SK-N-SH (cell line): Measurements from ENCODE around the gene SHKBP1. TPM values are rescaled to one million over a fixed set of nuclear protein-coding genes. Genes with fewer than 3 reads are reported as not detected.
A peak's percentile ranks its signal among the peaks of the same experiment; 100 is the strongest.

Experiments
- CTCF ChIA-PET: fragments of 300-600, 350-600 bp; formaldehyde crosslinking; extraction: SDS; loops from one replicate; lab custom pipeline; 2021; lab: Yijun Ruan, JAX
- POLR2A ChIA-PET: fragments of 350-600 bp; sonication (Branson Sonifier 250); formaldehyde crosslinking; extraction: SDS; loops from one replicate; lab custom pipeline; 2020; ENCODE audit warnings: antibody characterized with exemption, inconsistent platforms; lab: Yijun Ruan, JAX
- DNase-seq: peaks from one replicate; pipeline ENCODE4 v3.0.0; 2012
- H2AFZ ChIP-seq: fragments of 200-600 bp; sonication (generic); 2 replicates; pipeline ENCODE4 v1.8.1; 2016; ENCODE audit warnings: antibody characterized with exemption, mild to moderate bottlenecking, low read depth
- H3F3A ChIP-seq: fragments of 200-600 bp; sonication (generic); replicated peaks from 2 replicates; pipeline ENCODE3; 2016; ENCODE audit warnings: antibody characterized with exemption, mild to moderate bottlenecking; ENCODE audit not compliant: insufficient read depth
- H3K27ac ChIP-seq, 2 experiments: fragments of 200-500 bp in 1 of 2; fragments of 200-600 bp in 1 of 2; sonication (Bioruptor generic) in 1 of 2; sonication (generic), shearing (Covaris generic) in 1 of 2; 2 replicates each; pipeline versions ENCODE4 v1.5.1 to v1.6.1; 2014 to 2016; ENCODE audit warnings: low read depth in 2 of 2, inconsistent platforms in 1 of 2, low read length in 1 of 2, mild to moderate bottlenecking in 1 of 2, mixed read lengths in 1 of 2
- H3K27me3 ChIP-seq: fragments of 200-600 bp; sonication (generic), shearing (Covaris generic); 2 replicates; pipeline ENCODE4 v1.6.1; 2016; ENCODE audit warnings: mixed run types; ENCODE audit not compliant: insufficient read depth
- H3K36me3 ChIP-seq, 2 experiments: fragments of 200-500 bp in 1 of 2; fragments of 200-600 bp in 1 of 2; sonication (Bioruptor generic) in 1 of 2; sonication (generic) in 1 of 2; replicated peaks in 1 of 2; 2 replicates each; pipeline versions ENCODE3 to v1.5.1; 2014 to 2016; ENCODE audit warnings: low read length in 1 of 2, mild to moderate bottlenecking in 1 of 2; ENCODE audit not compliant: insufficient read depth in 2 of 2, control insufficient read depth in 1 of 2
- H3K4me1 ChIP-seq, 2 experiments: fragments of 200-500 bp in 1 of 2; fragments of 200-600 bp in 1 of 2; sonication (Bioruptor generic) in 1 of 2; sonication (generic), shearing (Covaris generic) in 1 of 2; 2 replicates each; pipeline versions ENCODE4 v1.5.1 to v1.6.1; 2014 to 2016; ENCODE audit warnings: low read depth in 1 of 2, low read length in 1 of 2, mixed run types in 1 of 2; ENCODE audit not compliant: insufficient read depth in 2 of 2, control insufficient read depth in 1 of 2
- H3K4me2 ChIP-seq: fragments of 200-600 bp; sonication (generic), shearing (Covaris generic); 2 replicates; pipeline ENCODE4 v1.6.1; 2017; ENCODE audit warnings: mixed run types
- H3K4me3 ChIP-seq, 2 experiments: fragments of 200-500 bp in 1 of 2; fragments of 200-600 bp in 1 of 2; sonication (Bioruptor generic) in 1 of 2; sonication (generic), shearing (Covaris generic) in 1 of 2; 2 replicates each; pipeline versions ENCODE4 v1.5.1 to v1.8.1; 2014 to 2016; ENCODE audit warnings: low read depth in 2 of 2, inconsistent platforms in 1 of 2, low read length in 1 of 2, mild to moderate bottlenecking in 1 of 2, mixed read lengths in 1 of 2, moderate library complexity in 1 of 2
- H3K79me2 ChIP-seq: fragments of 200-600 bp; sonication (generic); 2 replicates; pipeline ENCODE4 v1.8.1; 2017; ENCODE audit warnings: mild to moderate bottlenecking; ENCODE audit not compliant: insufficient read depth
- H3K9ac ChIP-seq: fragments of 200-600 bp; sonication (generic); 2 replicates; pipeline ENCODE4 v1.6.1; 2017; ENCODE audit warnings: mixed run types
- H3K9me2 ChIP-seq: fragments of 200-600 bp; sonication (generic); 2 replicates; pipeline ENCODE4 v1.6.1; 2017; ENCODE audit warnings: mixed run types
- H3K9me3 ChIP-seq: fragments of 200-600 bp; sonication (generic); 2 replicates; pipeline ENCODE4 v1.6.1; 2017; ENCODE audit warnings: mixed run types, mild to moderate bottlenecking, moderate library complexity
- H4K20me1 ChIP-seq: fragments of 200-600 bp; sonication (generic); 2 replicates; pipeline ENCODE4 v1.6.1; 2017; ENCODE audit warnings: mild to moderate bottlenecking, mixed run types; ENCODE audit not compliant: insufficient read depth
- CTCF ChIP-seq: fragments of 200-600 bp; sonication (generic); IDR thresholded peaks from 2 replicates; pipeline ENCODE4 v1.6.1; 2017; ENCODE audit warnings: antibody characterized with exemption, mild to moderate bottlenecking, moderate library complexity
- FOSL2 ChIP-seq: IDR thresholded peaks from 2 replicates; pipeline ENCODE4 v1.4.0; 2012; ENCODE audit warnings: low read depth, mild to moderate bottlenecking, moderate library complexity, borderline replicate concordance
- FOXJ3 ChIP-seq: sonication (generic); formaldehyde crosslinking; IDR thresholded peaks from 2 replicates; pipeline ENCODE4 v1.5.1; 2020; ENCODE audit warnings: mild to moderate bottlenecking, missing genetic modification reagents
- MAX ChIP-seq: IDR thresholded peaks from 2 replicates; pipeline ENCODE4 v1.4.0; 2012; ENCODE audit warnings: low read depth
- NFIC ChIP-seq: IDR thresholded peaks from 2 replicates; pipeline ENCODE4 v1.4.0; 2012; ENCODE audit warnings: borderline replicate concordance
- PBX3 ChIP-seq: IDR thresholded peaks from 2 replicates; pipeline ENCODE4; 2012
- RAD21 ChIP-seq: IDR thresholded peaks from 2 replicates; pipeline ENCODE4 v1.6.1; 2012; ENCODE audit warnings: mild to moderate bottlenecking, low read length
- REST ChIP-seq: IDR thresholded peaks from 2 replicates; pipeline ENCODE4 v1.6.1; 2012; ENCODE audit warnings: mild to moderate bottlenecking, low read depth, low read length, moderate library complexity
- RFX5 ChIP-seq: IDR thresholded peaks from 2 replicates; pipeline ENCODE4 v1.6.1; 2012; ENCODE audit warnings: mild to moderate bottlenecking, improper control_type of control experiment, low read length
- SIN3A ChIP-seq: IDR thresholded peaks from 2 replicates; pipeline ENCODE4 v1.6.1; 2012; ENCODE audit warnings: low read depth, mild to moderate bottlenecking, low read length, moderate library complexity, borderline replicate concordance
- TCF12 ChIP-seq: IDR thresholded peaks from 2 replicates; pipeline ENCODE4 v1.4.0; 2012
- USF1 ChIP-seq: IDR thresholded peaks from 2 replicates; pipeline ENCODE4 v1.4.0; 2012; ENCODE audit warnings: low read depth, borderline replicate concordance
- YY1 ChIP-seq: IDR thresholded peaks from 2 replicates; pipeline ENCODE4 v1.4.0; 2012; ENCODE audit warnings: low read depth, mild to moderate bottlenecking
- ZBTB33 ChIP-seq: IDR thresholded peaks from 2 replicates; pipeline ENCODE4 v1.4.0; 2012; ENCODE audit warnings: low read depth, borderline replicate concordance
- WGBS: methylation state at CpG from one replicate; pipeline ENCODE4 v1.1.6; 2017; ENCODE audit warnings: low lambda C conversion rate; 5-methylcytosine and 5-hydroxymethylcytosine counted together
- polyA plus RNA-seq, 3 experiments: library from polyadenylated mRNA; depleted of rRNA; stranded (reverse); fragments of >200 nt; gene quantifications; 2 replicates each; pipeline ENCODE4 v1.2.3, GENCODE V29; 2012

SHKBP1 gene
- polyA plus RNA-seq, 1 of the 3 experiments (the other 2 are of a cell fraction) = 62.7 TPM

- Histone ChIP-seq H2AFZ (no peak within 1 kb of the TSS), H3K79me2 (no peaks in the 10 kb centered on the region), H3K36me3 (no peaks in the 10 kb centered on the region), H3K9me3 (no peaks in the 10 kb centered on the region), H3K27ac (no peak within 1 kb of the TSS), H3K9ac (no peak within 1 kb of the TSS), H3K27me3 (no peaks in the 10 kb centered on the region), H3K4me2 (peak within 1 kb of the TSS; percentile 69; the same call in 1 of the 2 replicates), H4K20me1 (no peaks in the 10 kb centered on the region; the same call in 1 of the 2 replicates), H3K4me3 (peak within 1 kb of the TSS in 1 of 2 experiments; percentile 46; a peak in 3 of 4 replicates), H3K4me1 (peaks cover 7 to 49% of the 10 kb centered on the region in 2 experiments; a peak in 2 of 4 replicates), H3F3A (peaks cover 36% of the 10 kb centered on the region), H3K9me2 (no peaks in the 10 kb centered on the region)
- TF ChIP-seq PBX3 (no peak), CTCF (no peak), TCF12 (no peak), FOXJ3 (no peak), RAD21 (no peak), ZBTB33 (no peak), USF1 (no peak), NFIC (no peak)
- WGBS = 35% methylated on average over 43 of the region's 82 CpGs
- DNase-seq = peak; percentile 74
- ChIA-PET POLR2A (no interaction called here), CTCF (interaction anchor here (1.0 to 9.6 kb wide), 14 partner anchors 9 to 410 kb away, joined by 3 to 176 read pairs (median 5); partner anchors contain the start of genes BLVRB and MAP3K10)
These were observed 24.7 kb downstream of the SHKBP1 start, which contains the start of gene LTBP4 for GRCh38 chr19:40601134-40601974. TSS of gene LTBP4 (plus strand) at chr19:40601369. CDS start at chr19:40601388, 19 bp downstream.

GRCh38 chr19:40603071-40603388, 26.4 kb downstream of the SHKBP1 start:
- peaks cover 33% of the 10 kb centered on the region for H3F3A ChIP-seq
- H3K36me3 ChIP-seq = no peaks in the 10 kb centered on the region
- H3K79me2 ChIP-seq = no peaks in the 10 kb centered on the region
- H4K20me1 ChIP-seq = no peaks in the 10 kb centered on the region; the same call in 1 of the 2 replicates
- H3K9me2 ChIP-seq = no peaks in the 10 kb centered on the region
- POLR2A ChIA-PET = no interaction called here
- H3K4me1 ChIP-seq = peaks cover 7 to 46% of the 10 kb centered on the region in 2 experiments; a peak in 2 of 4 replicates
- no peak overlapping the region for H2AFZ ChIP-seq
- CTCF ChIA-PET = interaction anchor here (0.8 to 9.6 kb wide), 18 partner anchors 9 to 298 kb away, joined by 3 to 176 read pairs (median 6); partner anchors contain the start of genes BLVRB and EGLN2
- peak overlapping the region in 1 of 2 experiments; percentile 52; a peak in 1 of 4 replicates for H3K4me3 ChIP-seq
- no peak overlapping the region for H3K9ac ChIP-seq
- H3K4me2 ChIP-seq = no peak overlapping the region
- no peaks in the 10 kb centered on the region for H3K9me3 ChIP-seq
- DNase-seq = no peak
- 76% methylated on average over 2 of the region's 2 CpGs for WGBS
- no peak overlapping the region; a peak in 1 of 4 replicates for H3K27ac ChIP-seq
- H3K27me3 ChIP-seq = no peaks in the 10 kb centered on the region
- TF ChIP-seq MAX = no peak
- no peak for TF ChIP-seq RAD21
- no peak for TF ChIP-seq YY1
- no peak for TF ChIP-seq REST
- TF ChIP-seq FOSL2 = no peak
- no peak for TF ChIP-seq SIN3A
- TF ChIP-seq RFX5 = no peak
